ENCODE results near the gene EMID1. TPM values are rescaled to one million over a fixed set of nuclear protein-coding genes. Genes with fewer than 3 reads are reported as not detected.
"Not testable (repeated sequence)": the region's sequence is repeated elsewhere in the genome, so short reads cannot be mapped to it uniquely, and the experiment has no call there.

Gene EMID1
- total RNA-seq, 1 donor from 2014 or later, result 25.5 TPM

GRCh38 chr22:29216873-29217666 lies 11.4 kb downstream of the EMID1 start:
- no peaks in the 10 kb centered on the region for H3K4me1 Mint-ChIP-seq (ENCODE audit: unreplicated experiment)
- H3K27me3 Mint-ChIP-seq (ENCODE audit: unreplicated experiment), result peaks cover 11% of the 10 kb centered on the region
- H3K27ac Mint-ChIP-seq (ENCODE audit: unreplicated experiment), result no peak overlapping the region
- H3K36me3 Mint-ChIP-seq (ENCODE audit: low read depth, unreplicated experiment), result no peaks in the 10 kb centered on the region
- no peaks in the 10 kb centered on the region for H3K9me3 Mint-ChIP-seq (ENCODE audit: unreplicated experiment)
- no peak for DNase-seq (ENCODE audit: low spot score)
- H3K4me3 Mint-ChIP-seq (ENCODE audit: unreplicated experiment), result no peak overlapping the region
- TF ChIP-seq CTCF (IDR thresholded peaks at IDR 0.05; ENCODE audit: unreplicated experiment), result no peak

- no peaks in the 10 kb centered on the region for H3K4me1 Mint-ChIP-seq (ENCODE audit: unreplicated experiment)
- no peaks in the 10 kb centered on the region for H3K36me3 Mint-ChIP-seq (ENCODE audit: low read depth, unreplicated experiment)
- DNase-seq (ENCODE audit: low spot score), result no peak
- no peak overlapping the region for H3K27ac Mint-ChIP-seq (ENCODE audit: unreplicated experiment)
- no peak for TF ChIP-seq CTCF (IDR thresholded peaks at IDR 0.05; ENCODE audit: unreplicated experiment)
- no peak overlapping the region for H3K4me3 Mint-ChIP-seq (ENCODE audit: unreplicated experiment)
- H3K9me3 Mint-ChIP-seq (ENCODE audit: unreplicated experiment), result no peaks in the 10 kb centered on the region
- H3K27me3 Mint-ChIP-seq (ENCODE audit: unreplicated experiment), result peaks cover 12% of the 10 kb centered on the region
Observed at GRCh38 chr22:29217827-29218757, 12.4 kb downstream of the EMID1 start.

GRCh38 chr22:29218758-29219408 lies 13.2 kb downstream of the EMID1 start:
- no peak for TF ChIP-seq CTCF (IDR thresholded peaks at IDR 0.05; ENCODE audit: unreplicated experiment)
- no peaks in the 10 kb centered on the region for H3K9me3 Mint-ChIP-seq (ENCODE audit: unreplicated experiment)
- DNase-seq (ENCODE audit: low spot score), result no peak
- H3K4me1 Mint-ChIP-seq (ENCODE audit: unreplicated experiment), result no peaks in the 10 kb centered on the region
- H3K27me3 Mint-ChIP-seq (ENCODE audit: unreplicated experiment), result peaks cover 13% of the 10 kb centered on the region
- H3K4me3 Mint-ChIP-seq (ENCODE audit: unreplicated experiment), result no peak overlapping the region
- no peaks in the 10 kb centered on the region for H3K36me3 Mint-ChIP-seq (ENCODE audit: low read depth, unreplicated experiment)
- no peak overlapping the region for H3K27ac Mint-ChIP-seq (ENCODE audit: unreplicated experiment)

GRCh38 chr22:29219409-29219782 lies 13.7 kb downstream of the EMID1 start:
- not testable (repeated sequence) for H3K4me1 Mint-ChIP-seq (ENCODE audit: unreplicated experiment); H3K36me3 Mint-ChIP-seq (ENCODE audit: low read depth, unreplicated experiment); H3K9me3 Mint-ChIP-seq (ENCODE audit: unreplicated experiment); H3K4me3 Mint-ChIP-seq (ENCODE audit: unreplicated experiment); H3K27ac Mint-ChIP-seq (ENCODE audit: unreplicated experiment); H3K27me3 Mint-ChIP-seq (ENCODE audit: unreplicated experiment); DNase-seq (ENCODE audit: low spot score)

GRCh38 chr22:29219881-29220670 lies 14.4 kb downstream of the EMID1 start:
- TF ChIP-seq CTCF (IDR thresholded peaks at IDR 0.05; ENCODE audit: unreplicated experiment), result no peak
- Mint-ChIP-seq H3K27me3 (ENCODE audit: unreplicated experiment) (peaks cover 9% of the 10 kb centered on the region), H3K4me3 (ENCODE audit: unreplicated experiment) (no peak overlapping the region), H3K4me1 (ENCODE audit: unreplicated experiment) (no peaks in the 10 kb centered on the region), H3K27ac (ENCODE audit: unreplicated experiment) (no peak overlapping the region), H3K36me3 (ENCODE audit: low read depth, unreplicated experiment) (no peaks in the 10 kb centered on the region), H3K9me3 (ENCODE audit: unreplicated experiment) (no peaks in the 10 kb centered on the region)
- DNase-seq (ENCODE audit: low spot score), result no peak

All from endothelial cell (in vitro differentiated cells).